Smooth muscle cell (in vitro differentiated cells): ENCODE results near the gene FNDC3A. TPM values are rescaled to one million over a fixed set of nuclear protein-coding genes. Genes with fewer than 3 reads are reported as not detected.

Experiments
- DNase-seq: peaks from one replicate; lab custom pipeline; 2025; ENCODE audit not compliant: unreplicated experiment; lab: John Stamatoyannopoulos, UW
- H2AFZ ChIP-seq: fragments of 200-600 bp; sonication (generic); 2 replicates; pipeline ENCODE4 v1.6.0; 2016; ENCODE audit warnings: antibody characterized with exemption, low read depth, mild to moderate bottlenecking
- H3F3A ChIP-seq: fragments of 200-600 bp; sonication (generic); 2 replicates; pipeline ENCODE4 v1.6.0; 2017; ENCODE audit warnings: antibody characterized with exemption, low read depth
- H3K27ac ChIP-seq: fragments of 200-600 bp; sonication (generic); 2 replicates; pipeline ENCODE4 v1.5.1; 2016; ENCODE audit warnings: low read depth, mild to moderate bottlenecking
- H3K27me3 ChIP-seq: fragments of 200-600 bp; sonication (generic); 2 replicates; pipeline ENCODE4 v1.6.1; 2016; ENCODE audit warnings: low read depth, mild to moderate bottlenecking
- H3K36me3 ChIP-seq: fragments of 200-600 bp; sonication (generic); 2 replicates; pipeline ENCODE4 v1.5.1; 2016; ENCODE audit warnings: low read depth
- H3K4me1 ChIP-seq: fragments of 200-600 bp; sonication (generic); 2 replicates; pipeline ENCODE4 v1.5.1; 2016; ENCODE audit warnings: low read depth
- H3K4me2 ChIP-seq: fragments of 200-600 bp; sonication (generic); 2 replicates; pipeline ENCODE4 v1.6.0; 2016; ENCODE audit warnings: mild to moderate bottlenecking
- H3K4me3 ChIP-seq: fragments of 200-600 bp; sonication (generic); 2 replicates; pipeline ENCODE4 v1.5.1; 2016; ENCODE audit warnings: mild to moderate bottlenecking
- H3K79me2 ChIP-seq: fragments of 200-600 bp; sonication (generic); 2 replicates; pipeline ENCODE4 v1.6.0; 2016; ENCODE audit warnings: low read depth, mild to moderate bottlenecking
- H3K9ac ChIP-seq: fragments of 200-600 bp; sonication (generic); 2 replicates; pipeline ENCODE4 v1.6.0; 2016; ENCODE audit warnings: low read depth
- H3K9me3 ChIP-seq: fragments of 200-600 bp; sonication (generic); replicated peaks from 2 replicates; pipeline ENCODE4 v1.5.1; 2016; ENCODE audit warnings: low read depth
- H4K20me1 ChIP-seq: fragments of 200-600 bp; sonication (generic); 2 replicates; pipeline ENCODE4 v1.6.0; 2016; ENCODE audit warnings: low read depth
- CTCF ChIP-seq: fragments of 200-600 bp; sonication (generic); IDR thresholded peaks from 2 replicates; pipeline ENCODE4 v1.5.1; 2017; ENCODE audit warnings: borderline replicate concordance, mild to moderate bottlenecking, antibody characterized with exemption; ENCODE audit not compliant: insufficient read depth, poor library complexity, severe bottlenecking
- WGBS: methylation state at CpG from one replicate; pipeline ENCODE4 v1.1.7; 2016; ENCODE audit warnings: low lambda C conversion rate; 5-methylcytosine and 5-hydroxymethylcytosine counted together
- polyA plus RNA-seq: library from polyadenylated mRNA; unstranded; fragments of >200 nt; fragmentation: Nextera tagmentation; extraction: Ambion mirVana; gene quantifications from 2 replicates; pipeline ENCODE4 v1.2.1, GENCODE V29; 2016
- total RNA-seq: library from RNA; depleted of rRNA; stranded (reverse); fragments of >200 nt; gene quantifications from 2 replicates; pipeline ENCODE4 v1.2.3, GENCODE V29; 2014

FNDC3A gene
- total and polyA plus RNA-seq, 2 experiments from 2014 or later: 22.0 to 104 TPM

- no peaks in the 10 kb centered on the region for H3K27me3 ChIP-seq
- no peak overlapping the region for H2AFZ ChIP-seq
- DNase-seq: no peak
- peaks cover 25% of the 10 kb centered on the region for H3K79me2 ChIP-seq
- 89% methylated on average over 2 of the region's 2 CpGs for WGBS
- H3K36me3 ChIP-seq: peaks cover 9% of the 10 kb centered on the region
- H3K9me3 ChIP-seq: peaks cover 7% of the 10 kb centered on the region
- H3K4me1 ChIP-seq: no peaks in the 10 kb centered on the region
- TF ChIP-seq CTCF: no peak
- H4K20me1 ChIP-seq: no peaks in the 10 kb centered on the region
- no peak overlapping the region for H3K4me2 ChIP-seq
- no peak overlapping the region for H3K9ac ChIP-seq
- no peaks in the 10 kb centered on the region for H3F3A ChIP-seq
- no peak overlapping the region for H3K4me3 ChIP-seq
- no peak overlapping the region for H3K27ac ChIP-seq
Observed at GRCh38 chr13:49020940-49021553, 45.3 kb downstream of the FNDC3A start.

GRCh38 chr13:49021953-49022352 lies 46.2 kb downstream of the FNDC3A start:
- Histone ChIP-seq H3F3A (no peaks in the 10 kb centered on the region), H2AFZ (no peak overlapping the region), H3K36me3 (peaks cover 9% of the 10 kb centered on the region), H3K4me1 (no peaks in the 10 kb centered on the region), H3K79me2 (peaks cover 27% of the 10 kb centered on the region), H3K9ac (no peak overlapping the region), H3K9me3 (peaks cover 7% of the 10 kb centered on the region), H3K27ac (no peak overlapping the region), H3K4me3 (no peak overlapping the region), H3K27me3 (no peaks in the 10 kb centered on the region), H3K4me2 (no peak overlapping the region), H4K20me1 (no peaks in the 10 kb centered on the region)
- no peak for DNase-seq
- TF ChIP-seq CTCF: no peak
- 86% methylated on average over 1 of the region's 1 CpG for WGBS

DNA sequence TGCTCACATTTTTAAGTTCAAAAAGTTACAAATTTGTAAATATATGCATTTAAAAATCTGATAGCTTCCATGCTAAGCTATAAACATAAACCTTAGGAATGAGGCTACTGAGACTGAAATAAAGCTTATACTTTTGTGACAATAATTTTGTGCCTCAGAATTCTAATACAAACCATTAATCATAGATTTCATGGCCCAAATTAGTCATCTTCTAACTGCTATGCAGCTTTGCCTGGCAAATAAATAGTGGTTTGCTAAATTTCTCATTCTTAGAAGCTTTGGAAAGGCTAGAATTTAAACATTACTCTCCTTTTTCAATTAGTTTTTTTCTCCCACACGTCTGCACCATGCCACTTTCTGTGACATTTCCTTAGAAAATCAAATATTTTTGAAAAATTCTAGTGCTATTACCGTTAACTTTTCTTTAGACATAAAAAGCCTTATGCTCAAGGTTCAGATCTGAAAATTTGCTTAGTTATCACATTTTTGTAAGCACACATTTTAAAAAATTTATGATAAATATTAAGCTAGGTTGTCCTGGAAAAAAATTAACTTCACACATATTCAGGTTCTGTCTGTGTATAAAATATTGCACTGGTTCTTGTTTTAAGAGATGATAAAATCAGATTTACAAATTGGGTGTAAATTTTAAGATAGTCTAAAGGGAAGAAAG lies 46.9 kb downstream of the FNDC3A start:
- Histone ChIP-seq H3K27ac (peak overlapping the region; percentile 32), H3K4me2 (no peak overlapping the region), H3F3A (no peaks in the 10 kb centered on the region), H2AFZ (no peak overlapping the region), H3K4me3 (no peak overlapping the region), H4K20me1 (no peaks in the 10 kb centered on the region), H3K36me3 (peaks cover 9% of the 10 kb centered on the region), H3K9me3 (peaks cover 7% of the 10 kb centered on the region), H3K9ac (no peak overlapping the region), H3K27me3 (no peaks in the 10 kb centered on the region), H3K4me1 (no peaks in the 10 kb centered on the region), H3K79me2 (peaks cover 27% of the 10 kb centered on the region)
- DNase-seq: no peak
- TF ChIP-seq CTCF: no peak
- 91% methylated on average over 2 of the region's 2 CpGs for WGBS

GRCh38 chr13:49023431-49023830 lies 47.7 kb downstream of the FNDC3A start:
- peaks cover 27% of the 10 kb centered on the region for H3K79me2 ChIP-seq
- TF ChIP-seq CTCF: no peak
- H3K4me1 ChIP-seq: no peaks in the 10 kb centered on the region

More at GRCh38 chr13:49023431-49023830, 47.7 kb downstream of the FNDC3A start:
- Histone ChIP-seq H3K9ac (no peak overlapping the region), H3K4me2 (no peak overlapping the region), H3K4me3 (no peak overlapping the region), H3K27ac (peak overlapping the region; percentile 37), H3F3A (no peaks in the 10 kb centered on the region), H3K36me3 (peaks cover 9% of the 10 kb centered on the region), H3K27me3 (no peaks in the 10 kb centered on the region), H2AFZ (no peak overlapping the region), H3K9me3 (peaks cover 7% of the 10 kb centered on the region), H4K20me1 (no peaks in the 10 kb centered on the region)
- DNase-seq: no peak
